SK-N-SH (cell line): ENCODE data around the gene TBX2. TPM values are rescaled to one million over a fixed set of nuclear protein-coding genes. Genes with fewer than 3 reads are reported as not detected.

Source experiments
- CTCF ChIA-PET: fragments of 300-600, 350-600 bp; formaldehyde crosslinking; extraction: SDS; loops from one replicate; lab custom pipeline; 2021; lab: Yijun Ruan, JAX
- POLR2A ChIA-PET: fragments of 350-600 bp; sonication (Branson Sonifier 250); formaldehyde crosslinking; extraction: SDS; loops from one replicate; lab custom pipeline; 2020; ENCODE audit warnings: antibody characterized with exemption, inconsistent platforms; lab: Yijun Ruan, JAX
- DNase-seq: peaks from one replicate; pipeline ENCODE4 v3.0.0; 2012
- H2AFZ ChIP-seq: fragments of 200-600 bp; sonication (generic); 2 replicates; pipeline ENCODE4 v1.8.1; 2016; ENCODE audit warnings: antibody characterized with exemption, mild to moderate bottlenecking, low read depth
- H3F3A ChIP-seq: fragments of 200-600 bp; sonication (generic); replicated peaks from 2 replicates; pipeline ENCODE3; 2016; ENCODE audit warnings: antibody characterized with exemption, mild to moderate bottlenecking; ENCODE audit not compliant: insufficient read depth
- H3K27ac ChIP-seq, 2 experiments: fragments of 200-500 bp in 1 of 2; fragments of 200-600 bp in 1 of 2; sonication (Bioruptor generic) in 1 of 2; sonication (generic), shearing (Covaris generic) in 1 of 2; 2 replicates each; pipeline versions ENCODE4 v1.5.1 to v1.6.1; 2014 to 2016; ENCODE audit warnings: low read depth in 2 of 2, inconsistent platforms in 1 of 2, low read length in 1 of 2, mild to moderate bottlenecking in 1 of 2, mixed read lengths in 1 of 2
- H3K27me3 ChIP-seq: fragments of 200-600 bp; sonication (generic), shearing (Covaris generic); 2 replicates; pipeline ENCODE4 v1.6.1; 2016; ENCODE audit warnings: mixed run types; ENCODE audit not compliant: insufficient read depth
- H3K36me3 ChIP-seq, 2 experiments: fragments of 200-500 bp in 1 of 2; fragments of 200-600 bp in 1 of 2; sonication (Bioruptor generic) in 1 of 2; sonication (generic) in 1 of 2; replicated peaks in 1 of 2; 2 replicates each; pipeline versions ENCODE3 to v1.5.1; 2014 to 2016; ENCODE audit warnings: low read length in 1 of 2, mild to moderate bottlenecking in 1 of 2; ENCODE audit not compliant: insufficient read depth in 2 of 2, control insufficient read depth in 1 of 2
- H3K4me1 ChIP-seq, 2 experiments: fragments of 200-500 bp in 1 of 2; fragments of 200-600 bp in 1 of 2; sonication (Bioruptor generic) in 1 of 2; sonication (generic), shearing (Covaris generic) in 1 of 2; 2 replicates each; pipeline versions ENCODE4 v1.5.1 to v1.6.1; 2014 to 2016; ENCODE audit warnings: low read depth in 1 of 2, low read length in 1 of 2, mixed run types in 1 of 2; ENCODE audit not compliant: insufficient read depth in 2 of 2, control insufficient read depth in 1 of 2
- H3K4me2 ChIP-seq: fragments of 200-600 bp; sonication (generic), shearing (Covaris generic); 2 replicates; pipeline ENCODE4 v1.6.1; 2017; ENCODE audit warnings: mixed run types
- H3K4me3 ChIP-seq, 2 experiments: fragments of 200-500 bp in 1 of 2; fragments of 200-600 bp in 1 of 2; sonication (Bioruptor generic) in 1 of 2; sonication (generic), shearing (Covaris generic) in 1 of 2; 2 replicates each; pipeline versions ENCODE4 v1.5.1 to v1.8.1; 2014 to 2016; ENCODE audit warnings: low read depth in 2 of 2, inconsistent platforms in 1 of 2, low read length in 1 of 2, mild to moderate bottlenecking in 1 of 2, mixed read lengths in 1 of 2, moderate library complexity in 1 of 2
- H3K79me2 ChIP-seq: fragments of 200-600 bp; sonication (generic); 2 replicates; pipeline ENCODE4 v1.8.1; 2017; ENCODE audit warnings: mild to moderate bottlenecking; ENCODE audit not compliant: insufficient read depth
- H3K9ac ChIP-seq: fragments of 200-600 bp; sonication (generic); 2 replicates; pipeline ENCODE4 v1.6.1; 2017; ENCODE audit warnings: mixed run types
- H3K9me2 ChIP-seq: fragments of 200-600 bp; sonication (generic); 2 replicates; pipeline ENCODE4 v1.6.1; 2017; ENCODE audit warnings: mixed run types
- H3K9me3 ChIP-seq: fragments of 200-600 bp; sonication (generic); 2 replicates; pipeline ENCODE4 v1.6.1; 2017; ENCODE audit warnings: mixed run types, mild to moderate bottlenecking, moderate library complexity
- H4K20me1 ChIP-seq: fragments of 200-600 bp; sonication (generic); 2 replicates; pipeline ENCODE4 v1.6.1; 2017; ENCODE audit warnings: mild to moderate bottlenecking, mixed run types; ENCODE audit not compliant: insufficient read depth
- CTCF ChIP-seq: fragments of 200-600 bp; sonication (generic); IDR thresholded peaks from 2 replicates; pipeline ENCODE4 v1.6.1; 2017; ENCODE audit warnings: antibody characterized with exemption, mild to moderate bottlenecking, moderate library complexity
- EP300 ChIP-seq, 2 experiments: IDR thresholded peaks; 2 replicates each; pipeline versions ENCODE4 v1.4.0 to v1.6.1; 2012; ENCODE audit warnings: borderline replicate concordance in 1 of 2, low read depth in 1 of 2, low read length in 1 of 2
- EZH2phosphoT487 ChIP-seq: fragments of 200-600 bp; sonication (generic); IDR thresholded peaks from 2 replicates; pipeline ENCODE4 v1.6.1; 2017; ENCODE audit warnings: low read depth, mixed run types, mild to moderate bottlenecking, antibody characterized with exemption, moderate library complexity, borderline replicate concordance
- FOXJ3 ChIP-seq: sonication (generic); formaldehyde crosslinking; IDR thresholded peaks from 2 replicates; pipeline ENCODE4 v1.5.1; 2020; ENCODE audit warnings: mild to moderate bottlenecking, missing genetic modification reagents
- GATA2 ChIP-seq: sonication (generic); formaldehyde crosslinking; IDR thresholded peaks from 2 replicates; pipeline ENCODE4 v1.5.0; 2020; ENCODE audit warnings: mild to moderate bottlenecking, missing genetic modification reagents
- IRF3 ChIP-seq: fragments of 150-350 bp; IDR thresholded peaks from 2 replicates; pipeline ENCODE4 v1.6.1; 2016; ENCODE audit warnings: mild to moderate bottlenecking, low read depth, low read length
- MAX ChIP-seq: IDR thresholded peaks from 2 replicates; pipeline ENCODE4 v1.4.0; 2012; ENCODE audit warnings: low read depth
- MXI1 ChIP-seq: IDR thresholded peaks from 2 replicates; pipeline ENCODE4 v1.6.1; 2012; ENCODE audit warnings: mild to moderate bottlenecking, low read depth, low read length, improper control_type of control experiment
- PBX3 ChIP-seq: IDR thresholded peaks from 2 replicates; pipeline ENCODE4; 2012
- RAD21 ChIP-seq: IDR thresholded peaks from 2 replicates; pipeline ENCODE4 v1.6.1; 2012; ENCODE audit warnings: mild to moderate bottlenecking, low read length
- RCOR1 ChIP-seq: fragments of 150-350 bp; IDR thresholded peaks from 2 replicates; pipeline ENCODE4 v1.6.1; 2017; ENCODE audit warnings: antibody characterized with exemption, low read length
- SIN3A ChIP-seq: IDR thresholded peaks from 2 replicates; pipeline ENCODE4 v1.6.1; 2012; ENCODE audit warnings: low read depth, mild to moderate bottlenecking, low read length, moderate library complexity, borderline replicate concordance
- SMC3 ChIP-seq: IDR thresholded peaks from 2 replicates; pipeline ENCODE4 v1.6.1; 2012; ENCODE audit warnings: low read depth, low read length, improper control_type of control experiment
- TAF1 ChIP-seq: IDR thresholded peaks from 2 replicates; pipeline ENCODE4 v1.6.1; 2012; ENCODE audit warnings: low read depth, mild to moderate bottlenecking, low read length, moderate library complexity, borderline replicate concordance
- TCF12 ChIP-seq: IDR thresholded peaks from 2 replicates; pipeline ENCODE4 v1.4.0; 2012
- TEAD4 ChIP-seq: IDR thresholded peaks from 2 replicates; pipeline ENCODE4 v1.4.0; 2012; ENCODE audit warnings: mild to moderate bottlenecking, borderline replicate concordance; ENCODE audit not compliant: insufficient read depth
- USF2 ChIP-seq: fragments of 150-350 bp; IDR thresholded peaks from 2 replicates; pipeline ENCODE4 v1.6.1; 2017; ENCODE audit warnings: antibody characterized with exemption, low read length, low read depth, borderline replicate concordance
- ZBTB33 ChIP-seq: IDR thresholded peaks from 2 replicates; pipeline ENCODE4 v1.4.0; 2012; ENCODE audit warnings: low read depth, borderline replicate concordance
- WGBS: methylation state at CpG from one replicate; pipeline ENCODE4 v1.1.6; 2017; ENCODE audit warnings: low lambda C conversion rate; 5-methylcytosine and 5-hydroxymethylcytosine counted together
- polyA plus RNA-seq, 3 experiments: library from polyadenylated mRNA; depleted of rRNA; stranded (reverse); fragments of >200 nt; gene quantifications; 2 replicates each; pipeline ENCODE4 v1.2.3, GENCODE V29; 2012

TBX2 gene
- polyA plus RNA-seq, 1 of the 3 experiments (the other 2 are of a cell fraction), result 57.8 TPM

GRCh38 chr17:61425682-61426481 is 26.2 kb downstream of the TBX2 start:
- H3K4me1 ChIP-seq, result peaks cover 0 to 4% of the 10 kb centered on the region in 2 experiments; a peak in 1 of 4 replicates
- no peaks in the 10 kb centered on the region for H3K36me3 ChIP-seq
- no peak overlapping the region for H2AFZ ChIP-seq
- H3K4me2 ChIP-seq, result no peak overlapping the region
- peaks cover 9% of the 10 kb centered on the region for H3F3A ChIP-seq
- DNase-seq, result peak; percentile 42
- 91% methylated on average over 11 of the region's 11 CpGs for WGBS
- TF ChIP-seq PBX3 (no peak), RCOR1 (no peak), SIN3A (no peak), EZH2phosphoT487 (no peak), FOXJ3 (no peak), RAD21 (peak; percentile 63), TCF12 (no peak), ZBTB33 (no peak), IRF3 (no peak), EP300 (IDR thresholded peaks at IDR 0.05; ENCODE audit: borderline replicate concordance in 1 of 2, low read depth in 1 of 2, low read length in 1 of 2) (no peak), TAF1 (no peak), CTCF (no peak; the same call in 1 of the 2 replicates), MAX (no peak), MXI1 (no peak), TEAD4 (no peak), SMC3 (peak; percentile 57), USF2 (no peak), GATA2 (CRISPR knock-in tag) (no peak)
- no peak overlapping the region for H3K4me3 ChIP-seq
- ChIA-PET CTCF (interaction anchor here (0.8 to 7.5 kb wide), 10 partner anchors 12 to 148 kb away, joined by 3 to 53 read pairs (median 6); no protein-coding TSS in a partner anchor), POLR2A (no interaction called here)
- no peaks in the 10 kb centered on the region for H3K9me3 ChIP-seq
- H3K79me2 ChIP-seq, result no peaks in the 10 kb centered on the region
- H3K27me3 ChIP-seq, result no peaks in the 10 kb centered on the region
- no peak overlapping the region for H3K9ac ChIP-seq
- H3K9me2 ChIP-seq, result no peaks in the 10 kb centered on the region
- no peaks in the 10 kb centered on the region for H4K20me1 ChIP-seq
- H3K27ac ChIP-seq, result no peak overlapping the region
